DND-41 (cell line): ENCODE measurements around the gene CBX4.

Experiments
- ATAC-seq: fragments of 200-7000 bp; cut with Tn5 transposase; 3 replicates; pipeline ENCODE4 v1.9.1; 2021; ENCODE audit warnings: low read depth; ENCODE audit not compliant: insufficient read depth
- DNase-seq: peaks from one replicate; pipeline ENCODE4 v3.0.0-alpha.2; 2020
- H2AFZ ChIP-seq: 2 replicates; pipeline ENCODE4 v1.6.0; 2012; ENCODE audit warnings: low read depth, low read length
- H3K27ac ChIP-seq: 2 replicates; pipeline ENCODE4 v1.5.1; 2012; ENCODE audit warnings: low read length, inconsistent platforms
- H3K27me3 ChIP-seq: fragments of 200-600 bp; sonication (generic); 2 replicates; pipeline ENCODE4 v1.6.0; 2012; ENCODE audit warnings: low read length, mild to moderate bottlenecking, inconsistent platforms; ENCODE audit not compliant: insufficient read depth, poor library complexity
- H3K36me3 ChIP-seq: 2 replicates; pipeline ENCODE4 v1.5.1; 2012; ENCODE audit warnings: low read length, inconsistent platforms; ENCODE audit not compliant: insufficient read depth
- H3K4me1 ChIP-seq: 2 replicates; pipeline ENCODE4 v1.5.1; 2012; ENCODE audit warnings: mild to moderate bottlenecking, low read length; ENCODE audit not compliant: insufficient read depth
- H3K4me2 ChIP-seq: 2 replicates; pipeline ENCODE4 v1.6.0; 2012; ENCODE audit warnings: mild to moderate bottlenecking, moderate library complexity, low read length, inconsistent platforms; ENCODE audit not compliant: insufficient read depth
- H3K4me3 ChIP-seq, 2 experiments: fragments of 200-600 bp in 1 of 2; shearing (Covaris generic) in 1 of 2; 2 replicates each; pipeline ENCODE4 v1.5.1; 2012 to 2016; ENCODE audit warnings: inconsistent platforms in 2 of 2, low read length in 2 of 2, mild to moderate bottlenecking in 2 of 2, low read depth in 1 of 2, moderate library complexity in 1 of 2
- H3K79me2 ChIP-seq: 2 replicates; pipeline ENCODE4 v1.6.0; 2012; ENCODE audit warnings: low read length, inconsistent platforms; ENCODE audit not compliant: insufficient read depth
- H3K9ac ChIP-seq: 2 replicates; pipeline ENCODE4 v1.6.0; 2012; ENCODE audit warnings: low read depth, mild to moderate bottlenecking, inconsistent platforms, low read length, moderate library complexity
- H3K9me3 ChIP-seq: 2 replicates; pipeline ENCODE4 v1.5.1; 2012; ENCODE audit warnings: low read length, moderate library complexity, mild to moderate bottlenecking, inconsistent platforms; ENCODE audit not compliant: insufficient read depth, severe bottlenecking
- H4K20me1 ChIP-seq: 2 replicates; pipeline ENCODE4 v1.6.0; 2012; ENCODE audit warnings: low read length; ENCODE audit not compliant: insufficient read depth
- EZH2 ChIP-seq: IDR thresholded peaks from 3 replicates; pipeline ENCODE4 v1.6.1; 2012; ENCODE audit warnings: borderline replicate concordance, low read depth, mild to moderate bottlenecking, moderate library complexity, low read length, inconsistent platforms; ENCODE audit not compliant: severe bottlenecking
- TF ChIP-seq, protein P1 (sequence below): IDR thresholded peaks from 2 replicates; pipeline ENCODE4 v1.5.1; 2012; ENCODE audit warnings: borderline replicate concordance, low read length, moderate library complexity, mild to moderate bottlenecking; ENCODE audit not compliant: poor library complexity, severe bottlenecking; ENCODE audit errors: extremely low read depth

CBX4 gene

DNA sequence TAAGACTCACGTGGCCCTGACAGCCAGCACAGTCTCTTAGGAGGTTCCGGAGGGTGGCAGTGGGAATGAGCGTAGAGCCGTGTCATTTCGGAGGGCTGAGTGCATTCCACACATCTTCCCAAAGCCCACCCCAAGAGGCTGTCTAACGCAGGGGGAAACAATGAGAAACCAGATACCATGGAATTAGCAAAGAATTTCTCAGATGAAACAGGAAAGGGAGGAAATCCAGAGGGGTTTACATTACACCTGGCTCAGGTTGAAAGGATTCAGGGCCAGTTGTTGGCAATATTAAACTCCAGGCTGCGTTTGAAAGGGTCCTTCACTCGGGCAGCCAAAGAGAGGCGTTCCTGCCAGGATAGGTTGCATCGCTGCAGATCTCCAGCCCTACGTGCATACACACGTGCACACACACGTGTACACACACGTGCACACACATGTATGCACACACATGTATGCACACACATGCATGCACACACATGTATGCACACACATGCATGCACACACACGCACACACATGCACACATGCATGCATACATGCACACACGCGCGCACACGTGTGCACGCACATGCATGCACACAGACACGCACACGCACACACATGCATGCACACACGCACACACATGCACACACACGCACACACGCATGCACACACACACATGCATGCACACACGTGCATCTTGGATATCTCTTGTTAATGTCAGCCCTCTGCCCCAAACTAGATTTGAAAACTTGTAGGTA, 12.2 kb downstream of the CBX4 start:
- Histone ChIP-seq H3K4me2 (no peak overlapping the region), H3K4me3 (no peak overlapping the region), H3K4me1 (no peaks in the 10 kb centered on the region), H2AFZ (no peak overlapping the region), H3K9ac (no peak overlapping the region), H3K9me3 (no peaks in the 10 kb centered on the region), H3K27ac (no peak overlapping the region), H3K79me2 (no peaks in the 10 kb centered on the region), H3K27me3 (no peaks in the 10 kb centered on the region), H3K36me3 (no peaks in the 10 kb centered on the region), H4K20me1 (peaks cover 18% of the 10 kb centered on the region)
- no peak for TF ChIP-seq EZH2
- TF ChIP-seq, protein P1, sequence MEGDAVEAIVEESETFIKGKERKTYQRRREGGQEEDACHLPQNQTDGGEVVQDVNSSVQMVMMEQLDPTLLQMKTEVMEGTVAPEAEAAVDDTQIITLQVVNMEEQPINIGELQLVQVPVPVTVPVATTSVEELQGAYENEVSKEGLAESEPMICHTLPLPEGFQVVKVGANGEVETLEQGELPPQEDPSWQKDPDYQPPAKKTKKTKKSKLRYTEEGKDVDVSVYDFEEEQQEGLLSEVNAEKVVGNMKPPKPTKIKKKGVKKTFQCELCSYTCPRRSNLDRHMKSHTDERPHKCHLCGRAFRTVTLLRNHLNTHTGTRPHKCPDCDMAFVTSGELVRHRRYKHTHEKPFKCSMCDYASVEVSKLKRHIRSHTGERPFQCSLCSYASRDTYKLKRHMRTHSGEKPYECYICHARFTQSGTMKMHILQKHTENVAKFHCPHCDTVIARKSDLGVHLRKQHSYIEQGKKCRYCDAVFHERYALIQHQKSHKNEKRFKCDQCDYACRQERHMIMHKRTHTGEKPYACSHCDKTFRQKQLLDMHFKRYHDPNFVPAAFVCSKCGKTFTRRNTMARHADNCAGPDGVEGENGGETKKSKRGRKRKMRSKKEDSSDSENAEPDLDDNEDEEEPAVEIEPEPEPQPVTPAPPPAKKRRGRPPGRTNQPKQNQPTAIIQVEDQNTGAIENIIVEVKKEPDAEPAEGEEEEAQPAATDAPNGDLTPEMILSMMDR, result no peak
- ATAC-seq, result no peak
- no peak for DNase-seq

DNA sequence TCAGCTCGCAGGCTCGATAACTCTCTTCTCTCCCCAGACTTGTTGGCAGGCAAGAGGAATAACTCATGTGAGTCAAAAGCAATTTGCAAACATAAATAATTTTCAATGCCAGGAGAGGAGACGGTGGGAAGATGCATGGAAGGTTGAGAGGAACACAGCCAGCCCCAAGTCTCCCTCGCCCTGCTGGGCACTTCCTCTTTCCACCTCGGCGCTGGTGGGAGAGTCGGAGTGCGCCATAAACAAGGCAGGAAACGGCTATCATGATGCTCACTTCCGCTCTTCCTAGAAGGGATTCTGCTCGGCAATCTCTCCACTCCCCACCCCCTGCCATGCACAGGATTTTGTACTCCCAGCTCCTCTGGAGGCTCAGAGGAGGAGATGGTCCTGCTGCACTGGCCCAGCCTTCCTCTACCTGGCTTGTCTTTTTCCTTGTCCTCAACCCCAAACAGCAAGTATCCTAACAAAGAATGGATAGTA, 13.0 kb downstream of the CBX4 start:
- Histone ChIP-seq H3K9me3 (no peaks in the 10 kb centered on the region), H4K20me1 (peaks cover 14% of the 10 kb centered on the region), H3K9ac (no peak overlapping the region), H3K79me2 (no peaks in the 10 kb centered on the region), H3K36me3 (no peaks in the 10 kb centered on the region), H2AFZ (no peak overlapping the region), H3K27ac (no peak overlapping the region), H3K27me3 (no peaks in the 10 kb centered on the region), H3K4me3 (no peak overlapping the region), H3K4me1 (no peaks in the 10 kb centered on the region), H3K4me2 (no peak overlapping the region)
- TF ChIP-seq EZH2, result no peak
- TF ChIP-seq, protein P1, result no peak
- DNase-seq (no peak), ATAC-seq (no peak)

DNA sequence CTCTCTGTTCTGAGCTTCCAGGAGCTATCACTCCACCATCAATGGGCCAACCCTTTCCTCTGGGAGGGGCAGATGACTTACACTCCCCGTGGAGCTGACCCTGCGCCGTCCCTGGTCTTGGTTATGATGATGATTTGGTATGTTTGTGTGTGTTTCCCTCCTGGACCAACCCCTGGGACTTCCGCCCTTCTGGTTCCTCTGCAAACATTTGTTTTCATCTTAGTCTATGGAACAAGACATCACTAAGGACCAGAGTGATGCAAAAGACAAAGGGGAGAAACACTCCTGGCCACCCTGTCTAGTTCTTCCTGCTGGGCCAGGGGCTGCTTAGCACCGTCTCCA, 13.7 kb downstream of the CBX4 start:
- ATAC-seq (no peak), DNase-seq (no peak)
- no peaks in the 10 kb centered on the region for H3K36me3 ChIP-seq
- no peak overlapping the region for H3K27ac ChIP-seq
- TF ChIP-seq, protein P1, result no peak
- no peak for TF ChIP-seq EZH2
- peaks cover 7% of the 10 kb centered on the region; the same call in 1 of the 2 replicates for H4K20me1 ChIP-seq
- H3K27me3 ChIP-seq, result no peaks in the 10 kb centered on the region
- H3K4me2 ChIP-seq, result no peak overlapping the region
- no peak overlapping the region for H3K9ac ChIP-seq
- no peaks in the 10 kb centered on the region for H3K4me1 ChIP-seq
- H3K4me3 ChIP-seq, result no peak overlapping the region
- H3K79me2 ChIP-seq, result no peaks in the 10 kb centered on the region
- no peak overlapping the region for H2AFZ ChIP-seq
- no peaks in the 10 kb centered on the region for H3K9me3 ChIP-seq
